HL-60 (cell line): ENCODE results near the gene ARID2.

Experiments used
- DNase-seq, 2 experiments: peaks; one replicate each; pipeline ENCODE4 v3.0.0-alpha.2; 2010 to 2020; ENCODE audit warnings: low read depth in 1 of 2, low spot score in 1 of 2
- H3K27ac ChIP-seq: fragments of 250-450 bp; sonication (Bioruptor Pico); replicated peaks from 2 replicates; pipeline ENCODE4 v1.5.1; 2020; ENCODE audit warnings: mild to moderate bottlenecking, moderate library complexity
- H3K27me3 ChIP-seq: fragments of 250-450 bp; sonication (Bioruptor Pico); 2 replicates; pipeline ENCODE4 v1.5.1; 2021; ENCODE audit warnings: mild to moderate bottlenecking, moderate library complexity; ENCODE audit not compliant: insufficient read depth, poor library complexity, severe bottlenecking
- H3K4me3 ChIP-seq: replicated peaks from 2 replicates; pipeline ENCODE4 v1.5.1; 2011; ENCODE audit warnings: mild to moderate bottlenecking, control low read depth, low read length; ENCODE audit not compliant: insufficient read depth
- GABPA ChIP-seq: IDR thresholded peaks from 2 replicates; pipeline ENCODE4 v1.6.1; 2012; ENCODE audit warnings: low read depth
- POLR2AphosphoS5 ChIP-seq: IDR thresholded peaks from 2 replicates; pipeline ENCODE4 v1.6.1; 2012; ENCODE audit warnings: low read depth
- SPI1 ChIP-seq: IDR thresholded peaks from 2 replicates; pipeline ENCODE4 v1.6.1; 2012; ENCODE audit warnings: low read depth, mild to moderate bottlenecking, borderline replicate concordance
- TF ChIP-seq, protein P1 (sequence below): IDR thresholded peaks from 2 replicates; pipeline ENCODE4 v1.6.1; 2012; ENCODE audit warnings: low read depth; ENCODE audit not compliant: insufficient replicate concordance
- TF ChIP-seq, protein P2 (sequence below): IDR thresholded peaks from one replicate; pipeline ENCODE4 v1.5.1; 2011; ENCODE audit warnings: low read length, control low read depth, inconsistent platforms; ENCODE audit not compliant: insufficient read depth

ARID2 gene

DNA sequence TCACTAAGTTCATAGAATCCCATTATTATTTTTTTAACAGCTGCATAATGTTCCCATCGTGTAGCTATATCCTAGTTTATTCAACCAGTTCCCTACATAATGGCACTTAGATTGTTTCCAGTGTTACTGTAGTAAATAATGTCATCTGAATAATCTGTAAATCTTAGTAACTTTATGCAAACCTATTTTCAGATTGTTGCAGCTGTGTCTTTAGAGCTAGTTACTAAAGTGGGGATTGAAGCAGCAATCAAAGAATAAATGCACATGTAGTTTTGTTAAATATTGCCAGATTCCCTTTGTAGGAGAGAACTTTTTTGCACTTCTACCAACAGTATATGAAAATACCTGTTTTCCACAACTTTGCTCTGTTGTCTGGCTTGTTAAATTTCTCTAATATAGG lies 13.1 kb downstream of the ARID2 start:
- no peak for TF ChIP-seq POLR2AphosphoS5
- no peak for TF ChIP-seq SPI1
- TF ChIP-seq, protein P1, sequence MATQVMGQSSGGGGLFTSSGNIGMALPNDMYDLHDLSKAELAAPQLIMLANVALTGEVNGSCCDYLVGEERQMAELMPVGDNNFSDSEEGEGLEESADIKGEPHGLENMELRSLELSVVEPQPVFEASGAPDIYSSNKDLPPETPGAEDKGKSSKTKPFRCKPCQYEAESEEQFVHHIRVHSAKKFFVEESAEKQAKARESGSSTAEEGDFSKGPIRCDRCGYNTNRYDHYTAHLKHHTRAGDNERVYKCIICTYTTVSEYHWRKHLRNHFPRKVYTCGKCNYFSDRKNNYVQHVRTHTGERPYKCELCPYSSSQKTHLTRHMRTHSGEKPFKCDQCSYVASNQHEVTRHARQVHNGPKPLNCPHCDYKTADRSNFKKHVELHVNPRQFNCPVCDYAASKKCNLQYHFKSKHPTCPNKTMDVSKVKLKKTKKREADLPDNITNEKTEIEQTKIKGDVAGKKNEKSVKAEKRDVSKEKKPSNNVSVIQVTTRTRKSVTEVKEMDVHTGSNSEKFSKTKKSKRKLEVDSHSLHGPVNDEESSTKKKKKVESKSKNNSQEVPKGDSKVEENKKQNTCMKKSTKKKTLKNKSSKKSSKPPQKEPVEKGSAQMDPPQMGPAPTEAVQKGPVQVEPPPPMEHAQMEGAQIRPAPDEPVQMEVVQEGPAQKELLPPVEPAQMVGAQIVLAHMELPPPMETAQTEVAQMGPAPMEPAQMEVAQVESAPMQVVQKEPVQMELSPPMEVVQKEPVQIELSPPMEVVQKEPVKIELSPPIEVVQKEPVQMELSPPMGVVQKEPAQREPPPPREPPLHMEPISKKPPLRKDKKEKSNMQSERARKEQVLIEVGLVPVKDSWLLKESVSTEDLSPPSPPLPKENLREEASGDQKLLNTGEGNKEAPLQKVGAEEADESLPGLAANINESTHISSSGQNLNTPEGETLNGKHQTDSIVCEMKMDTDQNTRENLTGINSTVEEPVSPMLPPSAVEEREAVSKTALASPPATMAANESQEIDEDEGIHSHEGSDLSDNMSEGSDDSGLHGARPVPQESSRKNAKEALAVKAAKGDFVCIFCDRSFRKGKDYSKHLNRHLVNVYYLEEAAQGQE: no peak
- no peak for TF ChIP-seq GABPA
- TF ChIP-seq, protein P2, sequence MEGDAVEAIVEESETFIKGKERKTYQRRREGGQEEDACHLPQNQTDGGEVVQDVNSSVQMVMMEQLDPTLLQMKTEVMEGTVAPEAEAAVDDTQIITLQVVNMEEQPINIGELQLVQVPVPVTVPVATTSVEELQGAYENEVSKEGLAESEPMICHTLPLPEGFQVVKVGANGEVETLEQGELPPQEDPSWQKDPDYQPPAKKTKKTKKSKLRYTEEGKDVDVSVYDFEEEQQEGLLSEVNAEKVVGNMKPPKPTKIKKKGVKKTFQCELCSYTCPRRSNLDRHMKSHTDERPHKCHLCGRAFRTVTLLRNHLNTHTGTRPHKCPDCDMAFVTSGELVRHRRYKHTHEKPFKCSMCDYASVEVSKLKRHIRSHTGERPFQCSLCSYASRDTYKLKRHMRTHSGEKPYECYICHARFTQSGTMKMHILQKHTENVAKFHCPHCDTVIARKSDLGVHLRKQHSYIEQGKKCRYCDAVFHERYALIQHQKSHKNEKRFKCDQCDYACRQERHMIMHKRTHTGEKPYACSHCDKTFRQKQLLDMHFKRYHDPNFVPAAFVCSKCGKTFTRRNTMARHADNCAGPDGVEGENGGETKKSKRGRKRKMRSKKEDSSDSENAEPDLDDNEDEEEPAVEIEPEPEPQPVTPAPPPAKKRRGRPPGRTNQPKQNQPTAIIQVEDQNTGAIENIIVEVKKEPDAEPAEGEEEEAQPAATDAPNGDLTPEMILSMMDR: no peak
- no peaks in the 10 kb centered on the region for H3K27me3 ChIP-seq
- no peak for DNase-seq
- no peak overlapping the region for H3K27ac ChIP-seq
- no peak overlapping the region for H3K4me3 ChIP-seq

DNA sequence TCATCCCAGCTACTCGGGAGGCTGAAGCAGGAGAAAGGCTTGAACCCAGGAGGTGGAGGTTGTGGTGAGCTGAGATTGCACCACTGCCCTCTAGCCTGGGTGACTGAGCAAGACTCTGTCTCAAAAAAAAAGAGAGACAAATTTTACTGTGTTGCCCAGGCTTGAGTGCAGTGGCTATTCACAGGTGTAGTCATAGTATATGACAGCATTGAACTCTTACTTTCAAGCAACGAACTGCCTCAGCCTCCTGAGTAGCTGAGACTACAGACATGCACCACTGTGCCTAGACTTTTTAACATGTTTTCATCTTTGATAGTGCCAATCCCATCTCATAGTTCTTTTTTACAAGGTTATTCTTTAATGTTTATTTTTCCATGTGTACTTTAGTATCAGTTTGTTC lies 13.7 kb downstream of the ARID2 start:
- TF ChIP-seq, protein P1: no peak
- TF ChIP-seq GABPA (no peak), SPI1 (no peak), POLR2AphosphoS5 (no peak)
- DNase-seq: no peak
- Histone ChIP-seq H3K27ac (no peak overlapping the region), H3K27me3 (no peaks in the 10 kb centered on the region), H3K4me3 (no peak overlapping the region)

DNA sequence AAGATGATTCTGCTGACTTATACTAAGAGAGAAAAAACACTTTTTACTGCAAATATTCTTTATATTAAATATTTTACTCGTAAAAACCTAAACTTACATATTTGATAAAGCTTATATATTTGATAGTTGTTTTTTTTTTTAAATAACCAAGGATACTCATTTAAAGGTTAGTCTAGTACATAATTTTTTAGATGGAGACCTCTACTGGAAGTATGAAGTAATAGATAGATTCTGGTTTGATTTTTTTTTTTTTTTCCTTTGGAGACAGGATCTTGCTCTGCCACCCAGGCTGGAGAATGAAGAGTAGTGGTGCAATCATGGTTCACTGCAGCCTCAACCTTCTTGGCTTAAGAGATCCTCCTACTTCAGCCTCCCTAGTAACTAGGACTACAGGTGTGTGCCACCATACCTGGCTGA lies 16.4 kb downstream of the ARID2 start:
- Histone ChIP-seq H3K27ac (no peak overlapping the region), H3K4me3 (no peak overlapping the region), H3K27me3 (no peaks in the 10 kb centered on the region)
- DNase-seq: no peak
- TF ChIP-seq POLR2AphosphoS5 (no peak), GABPA (no peak), SPI1 (no peak)
- TF ChIP-seq, protein P1: no peak
- TF ChIP-seq, protein P2: no peak

DNA sequence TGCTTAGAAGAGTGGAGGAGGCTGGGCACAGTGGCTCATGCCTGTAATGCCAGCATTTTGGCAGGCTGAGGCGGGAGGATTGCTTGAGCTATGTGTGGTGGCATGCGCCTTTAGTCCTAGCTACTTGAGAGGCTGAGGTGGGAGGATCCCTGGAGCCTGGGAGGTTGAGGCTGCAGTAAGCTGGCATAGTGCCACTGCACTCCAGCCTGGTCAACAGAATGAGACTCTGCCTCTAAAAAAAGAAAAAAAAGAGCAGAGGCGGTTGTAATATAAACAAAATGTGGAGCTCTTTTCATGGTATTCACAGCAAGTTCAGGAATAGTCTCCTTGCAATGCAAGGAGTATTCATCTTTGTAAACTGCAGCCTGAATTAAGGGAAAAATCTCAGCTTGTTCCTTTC lies 27.2 kb downstream of the ARID2 start:
- TF ChIP-seq SPI1 (no peak), GABPA (no peak), POLR2AphosphoS5 (no peak)
- TF ChIP-seq, protein P1: no peak
- TF ChIP-seq, protein P2: no peak
- no peaks in the 10 kb centered on the region for H3K27me3 ChIP-seq
- H3K4me3 ChIP-seq: no peak overlapping the region
- no peak for DNase-seq
- no peak overlapping the region for H3K27ac ChIP-seq
